Thoracic aorta (tissue), 2 donors: ENCODE results near the gene ABCA13. TPM values are rescaled to one million over a fixed set of nuclear protein-coding genes. Genes with fewer than 3 reads are reported as not detected.

ENCODE experiments used
- ATAC-seq: fragments of 150-250 bp; one replicate; pipeline ENCODE4 v1.8.0; 2017; ENCODE audit warnings: low read depth; ENCODE audit not compliant: insufficient number of reproducible peaks, low FRiP score
- DNase-seq: peaks from one replicate; pipeline ENCODE4 v3.0.0-alpha.2; 2020; ENCODE audit warnings: low spot score
- H3K27ac ChIP-seq, 2 donors: fragments of 200-600 bp; sonication (generic); 1 replicate in 1 of 2; 2 replicates in 1 of 2; pipeline ENCODE4 v1.5.1; 2016; ENCODE audit warnings: mild to moderate bottlenecking in 2 of 2, moderate library complexity in 2 of 2
- H3K27me3 ChIP-seq: fragments of 200-600 bp; sonication (generic); replicated peaks from 2 replicates; pipeline ENCODE4 v1.6.0; 2016; ENCODE audit warnings: mild to moderate bottlenecking; ENCODE audit not compliant: insufficient read depth
- H3K36me3 ChIP-seq: fragments of 200-600 bp; sonication (generic); one replicate; pipeline ENCODE4 v1.5.1; 2016
- H3K4me1 ChIP-seq, 2 donors: fragments of 200-600 bp; sonication (generic); 1 replicate in 1 of 2; 2 replicates in 1 of 2; pipeline versions ENCODE4 v1.5.1 to v1.6.0; 2016; ENCODE audit warnings: low read depth in 2 of 2, mild to moderate bottlenecking in 1 of 2; ENCODE audit not compliant: control insufficient read depth in 1 of 2
- H3K4me3 ChIP-seq: fragments of 200-600 bp; sonication (generic); 2 replicates; pipeline ENCODE4 v1.5.1; 2016; ENCODE audit warnings: mild to moderate bottlenecking
- H3K9me3 ChIP-seq: fragments of 200-600 bp; sonication (generic); 2 replicates; pipeline ENCODE4 v1.5.1; 2016
- total RNA-seq, 2 donors: library from RNA; depleted of rRNA; stranded (reverse); fragments of >200 nt; gene quantifications; one replicate each; pipeline versions ENCODE4 v1.1.0 to v1.2.3, GENCODE V29; 2016
- TF ChIP-seq, protein P1 (sequence below): fragments of 200-600 bp; sonication (generic); IDR thresholded peaks from one replicate; pipeline ENCODE4 v1.5.1; 2019; ENCODE audit warnings: antibody characterized with exemption

The ABCA13 gene
- total RNA-seq, 2 donors from 2014 or later = not detected

DNA sequence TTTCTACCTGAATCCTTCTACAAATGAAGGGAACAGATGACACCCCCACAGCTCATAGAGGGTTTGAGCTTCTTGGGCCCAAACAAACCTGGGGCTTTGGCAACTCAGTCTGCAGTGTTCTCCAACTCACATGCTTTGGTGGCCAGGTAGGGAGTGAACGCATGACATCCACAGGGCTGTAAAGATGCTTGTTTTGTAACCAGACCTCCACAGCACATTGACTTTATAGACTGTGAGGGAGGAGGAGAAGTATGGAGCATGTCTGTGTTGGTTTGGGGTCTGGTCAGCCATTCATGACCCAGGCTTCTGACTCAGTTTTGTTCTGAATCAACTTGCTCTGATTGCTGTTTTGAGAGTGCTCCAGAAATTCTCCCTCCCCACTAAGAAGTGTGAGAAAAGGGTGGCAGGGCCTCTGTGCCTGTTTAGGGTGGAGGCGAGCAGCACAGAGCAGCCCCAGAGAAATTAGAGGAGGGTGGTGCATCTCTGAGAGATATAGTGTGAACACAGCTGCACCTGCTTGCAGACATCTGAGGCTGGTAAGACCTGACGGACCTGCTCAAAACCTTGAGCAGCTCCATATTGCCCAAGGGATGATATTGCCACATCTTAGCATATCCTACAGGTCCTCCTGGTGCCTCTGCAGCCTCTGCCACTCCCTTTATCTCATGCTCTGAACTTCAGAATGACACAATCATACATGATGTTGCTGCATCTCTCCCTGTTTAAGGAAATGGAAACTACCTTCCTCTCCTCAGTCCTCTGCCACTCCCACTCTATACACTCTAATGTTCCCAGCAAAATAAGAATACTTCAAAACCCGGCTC is 287.7 kb downstream of the ABCA13 start:
- Histone ChIP-seq H3K27ac (no peak overlapping the region), H3K9me3 (no peaks in the 10 kb centered on the region), H3K27me3 (no peaks in the 10 kb centered on the region), H3K4me1 (no peaks in the 10 kb centered on the region), H3K4me3 (no peak overlapping the region), H3K36me3 (no peaks in the 10 kb centered on the region)
- ATAC-seq = no peak
- DNase-seq = no peak
- TF ChIP-seq, protein P1, sequence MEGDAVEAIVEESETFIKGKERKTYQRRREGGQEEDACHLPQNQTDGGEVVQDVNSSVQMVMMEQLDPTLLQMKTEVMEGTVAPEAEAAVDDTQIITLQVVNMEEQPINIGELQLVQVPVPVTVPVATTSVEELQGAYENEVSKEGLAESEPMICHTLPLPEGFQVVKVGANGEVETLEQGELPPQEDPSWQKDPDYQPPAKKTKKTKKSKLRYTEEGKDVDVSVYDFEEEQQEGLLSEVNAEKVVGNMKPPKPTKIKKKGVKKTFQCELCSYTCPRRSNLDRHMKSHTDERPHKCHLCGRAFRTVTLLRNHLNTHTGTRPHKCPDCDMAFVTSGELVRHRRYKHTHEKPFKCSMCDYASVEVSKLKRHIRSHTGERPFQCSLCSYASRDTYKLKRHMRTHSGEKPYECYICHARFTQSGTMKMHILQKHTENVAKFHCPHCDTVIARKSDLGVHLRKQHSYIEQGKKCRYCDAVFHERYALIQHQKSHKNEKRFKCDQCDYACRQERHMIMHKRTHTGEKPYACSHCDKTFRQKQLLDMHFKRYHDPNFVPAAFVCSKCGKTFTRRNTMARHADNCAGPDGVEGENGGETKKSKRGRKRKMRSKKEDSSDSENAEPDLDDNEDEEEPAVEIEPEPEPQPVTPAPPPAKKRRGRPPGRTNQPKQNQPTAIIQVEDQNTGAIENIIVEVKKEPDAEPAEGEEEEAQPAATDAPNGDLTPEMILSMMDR = no peak

DNA sequence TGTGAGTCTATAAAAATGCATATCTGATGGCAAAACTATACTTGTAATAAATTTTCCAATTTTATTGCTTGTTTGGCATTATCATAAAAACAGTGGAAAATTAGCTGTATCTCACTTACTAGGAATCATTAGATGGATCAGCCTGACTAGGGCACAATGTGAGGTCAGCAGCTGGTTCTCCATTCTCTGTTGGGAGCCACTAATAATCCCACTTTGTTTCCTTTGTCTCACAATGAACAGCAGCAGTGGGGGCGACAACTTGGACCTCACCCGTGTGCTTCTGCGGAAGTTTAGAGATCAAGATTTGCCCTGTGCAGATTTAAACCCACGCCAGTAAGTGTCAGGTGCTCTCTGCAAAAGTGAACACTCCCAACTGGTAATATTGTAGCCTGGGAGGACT is 295.5 kb downstream of the ABCA13 start:
- Histone ChIP-seq H3K4me1 (no peaks in the 10 kb centered on the region), H3K4me3 (no peak overlapping the region), H3K27me3 (no peaks in the 10 kb centered on the region), H3K36me3 (no peaks in the 10 kb centered on the region), H3K27ac (no peak overlapping the region), H3K9me3 (no peaks in the 10 kb centered on the region)
- ATAC-seq (no peak), DNase-seq (no peak)
- TF ChIP-seq, protein P1 = no peak

DNA sequence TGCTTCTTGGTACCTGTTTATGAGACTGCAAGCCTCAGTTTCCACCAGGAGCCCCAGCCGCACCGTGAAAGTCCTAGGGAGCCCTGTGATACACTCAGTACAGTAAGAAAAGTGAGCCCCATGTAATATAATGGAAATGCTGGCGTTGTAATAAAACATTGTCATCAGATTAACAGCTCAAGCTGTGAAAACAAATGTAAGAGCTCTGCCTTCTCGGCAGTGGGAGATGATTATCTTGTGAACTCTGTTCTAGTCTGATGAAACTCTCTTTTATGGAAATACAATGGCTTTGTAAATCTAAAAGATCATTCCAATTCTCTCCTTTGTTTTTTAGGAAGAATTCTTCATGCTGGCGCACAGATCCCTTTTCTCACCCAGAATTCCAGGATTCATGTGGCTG is 299.9 kb downstream of the ABCA13 start:
- H3K27ac ChIP-seq = no peak overlapping the region
- H3K9me3 ChIP-seq = no peaks in the 10 kb centered on the region
- ATAC-seq = no peak
- no peaks in the 10 kb centered on the region for H3K27me3 ChIP-seq
- H3K36me3 ChIP-seq = no peaks in the 10 kb centered on the region
- H3K4me1 ChIP-seq = no peaks in the 10 kb centered on the region
- no peak overlapping the region for H3K4me3 ChIP-seq
- DNase-seq = no peak
- TF ChIP-seq, protein P1 = no peak

DNA sequence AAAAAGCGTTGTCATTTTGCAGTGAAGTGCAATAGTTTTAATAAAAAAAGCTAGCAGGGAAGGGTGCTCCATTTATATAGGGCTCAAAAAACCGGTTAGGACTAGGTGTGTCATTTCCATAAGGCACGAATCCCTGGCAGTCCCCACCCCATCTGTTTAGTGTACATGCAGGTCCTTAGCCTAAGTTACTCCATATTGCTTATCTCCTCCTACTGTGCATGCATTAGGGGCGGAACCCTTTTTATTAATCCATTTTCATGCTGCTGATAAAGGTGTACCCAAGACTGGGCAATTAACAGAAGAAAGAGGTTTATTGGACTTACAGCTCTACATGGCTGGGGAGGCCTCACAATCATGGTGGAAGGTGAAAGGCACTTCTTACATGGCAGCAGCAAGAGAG is 301.4 kb downstream of the ABCA13 start:
- ATAC-seq (no peak), DNase-seq (no peak)
- Histone ChIP-seq H3K36me3 (no peaks in the 10 kb centered on the region), H3K27me3 (no peaks in the 10 kb centered on the region), H3K4me3 (no peak overlapping the region), H3K27ac (no peak overlapping the region), H3K9me3 (no peaks in the 10 kb centered on the region), H3K4me1 (no peaks in the 10 kb centered on the region)
- TF ChIP-seq, protein P1 = no peak

DNA sequence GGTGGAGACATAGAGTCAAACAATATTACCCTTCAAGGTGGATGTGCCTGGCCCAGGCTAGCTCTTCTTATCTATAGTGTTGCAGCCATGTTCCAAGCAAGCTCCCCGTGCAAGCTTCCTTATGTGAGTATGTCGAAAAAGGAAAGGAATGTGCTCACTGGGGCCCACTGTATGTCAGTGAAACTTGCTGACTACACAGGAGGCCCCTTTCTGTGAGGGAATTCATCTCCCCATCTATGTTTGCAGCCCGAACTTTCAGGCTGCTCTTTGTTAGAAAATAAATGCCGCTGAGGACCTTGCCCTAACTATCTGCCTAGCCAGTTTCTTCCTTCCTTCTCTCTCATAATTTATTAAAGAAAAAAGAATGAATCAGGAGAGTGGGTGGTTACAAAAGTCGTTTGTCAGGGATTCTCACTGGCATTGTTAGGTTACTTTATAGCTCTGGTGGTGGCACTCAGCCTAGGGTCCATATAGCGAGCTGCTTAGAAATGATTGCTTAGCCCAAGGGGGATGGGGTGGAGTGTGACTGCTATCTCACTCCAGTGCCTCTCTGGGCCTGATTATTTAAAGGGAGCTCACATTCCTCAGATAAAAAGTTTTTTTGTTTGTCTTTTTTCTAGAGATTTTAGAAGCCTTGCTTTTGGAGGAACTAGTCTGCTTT is 302.1 kb downstream of the ABCA13 start:
- TF ChIP-seq, protein P1 = no peak
- DNase-seq = no peak

More for the DNA sequence above, 302.1 kb downstream of the ABCA13 start:
- Histone ChIP-seq H3K9me3 (no peaks in the 10 kb centered on the region), H3K4me1 (no peaks in the 10 kb centered on the region), H3K36me3 (no peaks in the 10 kb centered on the region), H3K4me3 (no peak overlapping the region), H3K27me3 (no peaks in the 10 kb centered on the region), H3K27ac (no peak overlapping the region)
- no peak for ATAC-seq
